HepG2 (cell line): ENCODE measurements around the gene CPB2.

Source experiments
- GTF2F1 ChIP-seq: fragments of 150-350 bp; IDR thresholded peaks from 2 replicates; pipeline ENCODE4 v1.6.1; 2014; ENCODE audit warnings: low read length
- TCF7L2 ChIP-seq: IDR thresholded peaks from 2 replicates; pipeline ENCODE4 v1.6.1; 2011; ENCODE audit warnings: mild to moderate bottlenecking, low read depth, low read length, moderate library complexity
- TF ChIP-seq, protein P1 (sequence below): sonication (generic); formaldehyde crosslinking; IDR thresholded peaks from 2 replicates; pipeline ENCODE4 v1.4.0; 2020; ENCODE audit warnings: missing genetic modification reagents

- no peak for TF ChIP-seq GTF2F1
- no peak for TF ChIP-seq TCF7L2
- TF ChIP-seq, protein P1, sequence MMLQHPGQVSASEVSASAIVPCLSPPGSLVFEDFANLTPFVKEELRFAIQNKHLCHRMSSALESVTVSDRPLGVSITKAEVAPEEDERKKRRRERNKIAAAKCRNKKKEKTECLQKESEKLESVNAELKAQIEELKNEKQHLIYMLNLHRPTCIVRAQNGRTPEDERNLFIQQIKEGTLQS (CRISPR knock-in tag) = no peak
Measured at GRCh38 chr13:46062185-46062584, 42.6 kb downstream of the CPB2 start.
